MM.1S (cell line): ENCODE measurements around the gene FBXO47.

Experiments used
- DNase-seq: peaks from one replicate; pipeline ENCODE4 v3.0.0-alpha.2; 2015
- H2AFZ ChIP-seq: fragments of 300-600 bp; sonication (generic); 2 replicates; pipeline ENCODE4 v1.6.0; 2016; ENCODE audit warnings: antibody characterized with exemption, low read length
- H3F3A ChIP-seq: fragments of 300-600 bp; sonication (generic); 2 replicates; pipeline ENCODE4 v1.6.1; 2016; ENCODE audit warnings: mild to moderate bottlenecking, antibody characterized with exemption, low read length, moderate library complexity, mixed read lengths; ENCODE audit not compliant: insufficient read depth
- H3K27ac ChIP-seq: fragments of 300-600 bp; sonication (generic); 2 replicates; pipeline ENCODE4 v1.5.1; 2016; ENCODE audit warnings: mild to moderate bottlenecking, low read length
- H3K27me3 ChIP-seq: fragments of 300-600 bp; sonication (generic); replicated peaks from 2 replicates; pipeline ENCODE4 v1.6.0; 2016; ENCODE audit warnings: low read length; ENCODE audit not compliant: insufficient read depth
- H3K36me3 ChIP-seq: fragments of 300-600 bp; sonication (generic); replicated peaks from 2 replicates; pipeline ENCODE4 v1.6.1; 2016; ENCODE audit warnings: mild to moderate bottlenecking, low read length, mixed read lengths; ENCODE audit not compliant: insufficient read depth
- H3K4me1 ChIP-seq: fragments of 300-600 bp; sonication (generic); 2 replicates; pipeline ENCODE4 v1.6.1; 2016; ENCODE audit warnings: low read length, mixed read lengths
- H3K4me2 ChIP-seq: fragments of 300-600 bp; sonication (generic); 2 replicates; pipeline ENCODE4 v1.6.0; 2016; ENCODE audit warnings: low read depth, low read length
- H3K4me3 ChIP-seq: fragments of 300-600 bp; sonication (generic); 2 replicates; pipeline ENCODE4 v1.5.1; 2016; ENCODE audit warnings: low read length, mixed read lengths
- H3K79me2 ChIP-seq: fragments of 300-600 bp; sonication (generic); 2 replicates; pipeline ENCODE4 v1.6.1; 2016; ENCODE audit warnings: mixed run types, low read length, mixed read lengths
- H3K9ac ChIP-seq: fragments of 300-600 bp; sonication (generic); 2 replicates; pipeline ENCODE4 v1.6.1; 2016; ENCODE audit warnings: low read length, mixed read lengths
- H3K9me2 ChIP-seq: fragments of 300-600 bp; sonication (generic); replicated peaks from 2 replicates; pipeline ENCODE4 v1.6.1; 2016; ENCODE audit warnings: mild to moderate bottlenecking, low read length, mixed read lengths; ENCODE audit not compliant: insufficient read depth
- H3K9me3 ChIP-seq: fragments of 300-600 bp; sonication (generic); replicated peaks from 2 replicates; pipeline ENCODE4 v1.6.1; 2016; ENCODE audit warnings: mild to moderate bottlenecking, low read length, mixed read lengths; ENCODE audit not compliant: insufficient read depth
- H4K20me1 ChIP-seq: fragments of 300-600 bp; sonication (generic); 2 replicates; pipeline ENCODE4 v1.6.1; 2016; ENCODE audit warnings: mild to moderate bottlenecking, low read length, moderate library complexity, mixed read lengths; ENCODE audit not compliant: insufficient read depth
- CTCF ChIP-seq: fragments of 300-600 bp; sonication (generic); IDR thresholded peaks from 2 replicates; pipeline ENCODE4 v1.5.1; 2016; ENCODE audit warnings: antibody characterized with exemption, low read length, mixed read lengths
- EZH2 ChIP-seq: fragments of 300-600 bp; sonication (generic); optimal IDR thresholded peaks from 2 replicates; pipeline ENCODE3; 2017; ENCODE audit warnings: low read depth, mild to moderate bottlenecking, antibody characterized with exemption, low read length, mixed read lengths
- EZH2phosphoT487 ChIP-seq: fragments of 300-600 bp; sonication (generic); IDR thresholded peaks from 2 replicates; pipeline ENCODE4 v1.6.1; 2018; ENCODE audit warnings: antibody characterized with exemption, low read length

Gene FBXO47

GRCh38 chr17:38899421-38899820 lies 67.8 kb downstream of the FBXO47 start:
- peak overlapping the region; percentile 88 for H3K27ac ChIP-seq
- peak overlapping the region; percentile 56 for H3K9ac ChIP-seq
- TF ChIP-seq EZH2phosphoT487: no peak
- TF ChIP-seq CTCF: no peak
- no peak for TF ChIP-seq EZH2
- H3K9me3 ChIP-seq: no peaks in the 10 kb centered on the region
- H3F3A ChIP-seq: peaks cover 15% of the 10 kb centered on the region
- H2AFZ ChIP-seq: peak overlapping the region; percentile 65
- no peak for DNase-seq
- no peaks in the 10 kb centered on the region for H3K9me2 ChIP-seq
- no peaks in the 10 kb centered on the region for H3K36me3 ChIP-seq
- H3K27me3 ChIP-seq: no peaks in the 10 kb centered on the region
- peaks cover 33% of the 10 kb centered on the region for H3K4me1 ChIP-seq
- peak overlapping the region; percentile 53 for H3K4me3 ChIP-seq
- peaks cover 55% of the 10 kb centered on the region for H3K79me2 ChIP-seq
- H3K4me2 ChIP-seq: peak overlapping the region; percentile 96
- H4K20me1 ChIP-seq: no peaks in the 10 kb centered on the region

GRCh38 chr17:38898812-38899348 lies 68.3 kb downstream of the FBXO47 start:
- Histone ChIP-seq H3K4me3 (peak overlapping the region; percentile 53), H3K9me3 (no peaks in the 10 kb centered on the region), H3K27me3 (no peaks in the 10 kb centered on the region), H3K9me2 (no peaks in the 10 kb centered on the region), H2AFZ (peak overlapping the region; percentile 65), H3K4me1 (peaks cover 33% of the 10 kb centered on the region), H3K36me3 (no peaks in the 10 kb centered on the region), H3K4me2 (peak overlapping the region; percentile 96), H3K27ac (peak overlapping the region; percentile 88), H3K79me2 (peaks cover 52% of the 10 kb centered on the region), H3F3A (peaks cover 15% of the 10 kb centered on the region), H4K20me1 (no peaks in the 10 kb centered on the region), H3K9ac (peak overlapping the region; percentile 56)
- no peak for TF ChIP-seq EZH2phosphoT487
- TF ChIP-seq EZH2: no peak
- no peak for TF ChIP-seq CTCF
- DNase-seq: peak; percentile 95

GRCh38 chr17:38898291-38898679 lies 68.9 kb downstream of the FBXO47 start:
- peak overlapping the region; percentile 56 for H3K9ac ChIP-seq
- H3K27ac ChIP-seq: peak overlapping the region; percentile 88
- TF ChIP-seq EZH2phosphoT487 (no peak), EZH2 (no peak), CTCF (no peak)
- no peaks in the 10 kb centered on the region for H3K36me3 ChIP-seq
- no peaks in the 10 kb centered on the region for H3K27me3 ChIP-seq
- no peaks in the 10 kb centered on the region for H3K9me2 ChIP-seq
- H3F3A ChIP-seq: peaks cover 15% of the 10 kb centered on the region
- no peaks in the 10 kb centered on the region for H4K20me1 ChIP-seq
- peaks cover 33% of the 10 kb centered on the region for H3K4me1 ChIP-seq
- H3K4me3 ChIP-seq: peak overlapping the region; percentile 53; the same call in 1 of the 2 replicates
- H3K9me3 ChIP-seq: no peaks in the 10 kb centered on the region
- peak; percentile 58 for DNase-seq
- H3K4me2 ChIP-seq: peak overlapping the region; percentile 96
- H3K79me2 ChIP-seq: peaks cover 46% of the 10 kb centered on the region
- peak overlapping the region; percentile 65 for H2AFZ ChIP-seq
